ENCODE data around the gene GAREM2.

GAREM2 gene

DNA sequence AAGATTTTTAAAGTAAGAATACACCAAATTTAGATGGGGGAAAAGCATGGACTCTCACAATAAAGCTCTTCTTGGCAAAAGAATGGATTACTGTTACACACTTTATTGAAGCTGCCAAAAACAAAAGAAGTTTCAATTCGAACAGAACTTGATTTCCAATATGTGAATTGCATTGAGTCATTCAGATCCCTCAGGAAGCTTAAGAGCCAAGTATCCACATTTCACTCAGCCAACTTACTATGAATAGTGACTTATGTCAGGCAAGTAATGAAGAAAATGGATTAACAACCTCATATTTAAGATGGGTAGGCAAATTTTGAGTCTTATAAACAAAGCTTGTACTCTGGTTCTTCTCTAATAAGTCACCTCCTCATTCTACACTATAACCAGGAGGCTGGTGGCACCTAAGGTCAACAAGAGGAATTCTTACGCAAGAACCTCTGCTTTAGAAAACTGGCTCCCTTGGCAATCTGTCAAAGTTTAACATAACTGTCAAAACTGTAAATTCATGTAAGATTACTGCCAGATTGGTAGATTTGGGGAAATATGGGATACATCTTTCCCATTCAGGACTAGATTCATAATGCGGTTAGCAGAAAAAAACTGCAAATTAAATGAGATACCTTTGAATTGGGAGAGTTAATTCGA, 65.5 kb downstream of the GAREM2 start:
- Histone ChIP-seq H3K9ac (no peak overlapping the region), H4K20me1 (ENCODE audit: insufficient read depth) (no peaks in the 10 kb centered on the region), H3K4me2 (no peak overlapping the region), H3K4me3 (IDR thresholded peaks at IDR 0.05; ENCODE audit: insufficient read depth, low read depth, low read length) (no peak overlapping the region), H2AFZ (ENCODE audit: low read depth) (no peak overlapping the region), H3K27me3 (ENCODE audit: insufficient read depth, low read depth) (no peaks in the 10 kb centered on the region), H3K79me2 (ENCODE audit: insufficient read depth, low read depth) (peaks cover 42% of the 10 kb centered on the region), H3K27ac (no peak overlapping the region), H3K4me1 (ENCODE audit: low read depth, poor library complexity, severe bottlenecking) (peaks cover 26% of the 10 kb centered on the region), H3K36me3 (ENCODE audit: insufficient read depth) (peaks cover 10% of the 10 kb centered on the region; the same call in 1 of the 2 replicates)
- TF ChIP-seq, protein P1, sequence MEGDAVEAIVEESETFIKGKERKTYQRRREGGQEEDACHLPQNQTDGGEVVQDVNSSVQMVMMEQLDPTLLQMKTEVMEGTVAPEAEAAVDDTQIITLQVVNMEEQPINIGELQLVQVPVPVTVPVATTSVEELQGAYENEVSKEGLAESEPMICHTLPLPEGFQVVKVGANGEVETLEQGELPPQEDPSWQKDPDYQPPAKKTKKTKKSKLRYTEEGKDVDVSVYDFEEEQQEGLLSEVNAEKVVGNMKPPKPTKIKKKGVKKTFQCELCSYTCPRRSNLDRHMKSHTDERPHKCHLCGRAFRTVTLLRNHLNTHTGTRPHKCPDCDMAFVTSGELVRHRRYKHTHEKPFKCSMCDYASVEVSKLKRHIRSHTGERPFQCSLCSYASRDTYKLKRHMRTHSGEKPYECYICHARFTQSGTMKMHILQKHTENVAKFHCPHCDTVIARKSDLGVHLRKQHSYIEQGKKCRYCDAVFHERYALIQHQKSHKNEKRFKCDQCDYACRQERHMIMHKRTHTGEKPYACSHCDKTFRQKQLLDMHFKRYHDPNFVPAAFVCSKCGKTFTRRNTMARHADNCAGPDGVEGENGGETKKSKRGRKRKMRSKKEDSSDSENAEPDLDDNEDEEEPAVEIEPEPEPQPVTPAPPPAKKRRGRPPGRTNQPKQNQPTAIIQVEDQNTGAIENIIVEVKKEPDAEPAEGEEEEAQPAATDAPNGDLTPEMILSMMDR (conservative IDR thresholded peaks at IDR 0.05; ENCODE audit: low read depth, low read length) = no peak

Data from KMS-11 (cell line).